Measurements from ENCODE around the gene TRAPPC2.

The TRAPPC2 gene

DNA sequence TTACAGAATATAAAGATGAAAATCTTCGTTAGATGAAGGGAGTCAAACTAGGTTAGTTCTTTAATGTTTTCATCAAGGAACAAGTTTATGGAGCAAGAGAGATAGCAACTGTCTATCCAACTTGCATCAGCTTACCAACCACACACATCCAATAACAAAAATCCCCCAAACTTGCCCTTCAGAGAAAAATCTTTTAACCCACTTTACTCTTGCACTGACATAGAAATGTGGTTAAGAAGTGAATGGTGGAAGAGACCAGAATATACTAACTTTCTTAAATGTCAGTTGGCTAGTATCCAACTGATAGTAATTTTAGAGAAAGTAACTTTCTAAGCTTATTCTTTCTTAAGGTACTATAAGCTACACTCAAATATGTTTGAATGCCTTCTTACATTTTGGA is 47.2 kb downstream of the TRAPPC2 start:
- Histone ChIP-seq H3K9me3 (replicated peaks; ENCODE audit: insufficient read depth, low read length) (no peaks in the 10 kb centered on the region), H3K9ac (ENCODE audit: low read length) (no peak overlapping the region), H3K27me3 (replicated peaks; ENCODE audit: insufficient read depth, low read length) (no peaks in the 10 kb centered on the region), H3K4me1 (ENCODE audit: low read length) (peaks cover 6% of the 10 kb centered on the region; the same call in 1 of the 2 replicates), H3K36me3 (replicated peaks; ENCODE audit: insufficient read depth, low read length) (no peaks in the 10 kb centered on the region), H2AFZ (ENCODE audit: low read length) (no peak overlapping the region), H3K9me2 (replicated peaks; ENCODE audit: insufficient read depth, low read length) (no peaks in the 10 kb centered on the region), H3K4me3 (ENCODE audit: low read length) (no peak overlapping the region), H3F3A (ENCODE audit: insufficient read depth, low read length) (no peaks in the 10 kb centered on the region), H3K4me2 (ENCODE audit: low read depth, low read length) (no peak overlapping the region), H3K27ac (ENCODE audit: low read length) (no peak overlapping the region), H4K20me1 (ENCODE audit: insufficient read depth, low read length) (no peaks in the 10 kb centered on the region), H3K79me2 (ENCODE audit: low read length) (peaks cover 32% of the 10 kb centered on the region)
- DNase-seq: no peak
- TF ChIP-seq, protein P1, sequence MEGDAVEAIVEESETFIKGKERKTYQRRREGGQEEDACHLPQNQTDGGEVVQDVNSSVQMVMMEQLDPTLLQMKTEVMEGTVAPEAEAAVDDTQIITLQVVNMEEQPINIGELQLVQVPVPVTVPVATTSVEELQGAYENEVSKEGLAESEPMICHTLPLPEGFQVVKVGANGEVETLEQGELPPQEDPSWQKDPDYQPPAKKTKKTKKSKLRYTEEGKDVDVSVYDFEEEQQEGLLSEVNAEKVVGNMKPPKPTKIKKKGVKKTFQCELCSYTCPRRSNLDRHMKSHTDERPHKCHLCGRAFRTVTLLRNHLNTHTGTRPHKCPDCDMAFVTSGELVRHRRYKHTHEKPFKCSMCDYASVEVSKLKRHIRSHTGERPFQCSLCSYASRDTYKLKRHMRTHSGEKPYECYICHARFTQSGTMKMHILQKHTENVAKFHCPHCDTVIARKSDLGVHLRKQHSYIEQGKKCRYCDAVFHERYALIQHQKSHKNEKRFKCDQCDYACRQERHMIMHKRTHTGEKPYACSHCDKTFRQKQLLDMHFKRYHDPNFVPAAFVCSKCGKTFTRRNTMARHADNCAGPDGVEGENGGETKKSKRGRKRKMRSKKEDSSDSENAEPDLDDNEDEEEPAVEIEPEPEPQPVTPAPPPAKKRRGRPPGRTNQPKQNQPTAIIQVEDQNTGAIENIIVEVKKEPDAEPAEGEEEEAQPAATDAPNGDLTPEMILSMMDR (IDR thresholded peaks at IDR 0.05; ENCODE audit: low read length): no peak
- TF ChIP-seq EZH2phosphoT487 (IDR thresholded peaks at IDR 0.05; ENCODE audit: low read length) (no peak), EZH2 (optimal IDR thresholded peaks at IDR 0.05; ENCODE audit: low read depth, low read length) (no peak)

DNA sequence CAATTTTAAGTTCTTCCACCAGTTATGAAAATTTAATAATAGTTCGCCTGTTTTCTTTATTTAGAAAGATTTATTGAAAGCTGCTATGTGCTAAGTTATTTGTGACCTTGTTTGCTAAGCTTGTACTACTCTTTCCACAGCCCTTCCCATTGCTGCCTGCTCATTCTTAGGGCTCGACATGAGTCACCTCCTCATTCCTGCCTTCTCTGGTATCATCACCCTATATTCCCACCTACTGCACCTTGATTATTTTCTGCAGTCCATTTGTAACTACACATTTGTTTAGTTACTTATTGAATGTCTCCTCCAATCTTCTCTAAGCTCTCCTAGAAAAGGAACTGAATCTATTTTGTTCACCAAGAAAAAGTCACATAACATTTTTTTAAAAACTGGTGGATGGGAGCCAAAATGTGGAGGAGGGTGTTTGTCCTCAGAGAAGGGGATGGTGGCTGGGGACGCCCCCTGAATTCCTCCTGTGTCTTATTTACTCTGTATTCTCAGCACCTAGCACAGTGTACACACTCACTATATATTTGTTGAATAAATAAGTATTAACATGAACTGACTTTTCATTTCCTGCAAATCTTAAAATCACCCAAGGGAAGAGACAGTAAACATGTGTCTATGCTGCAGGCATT is 49.2 kb downstream of the TRAPPC2 start:
- no peaks in the 10 kb centered on the region for H3F3A ChIP-seq (ENCODE audit: insufficient read depth, low read length)
- H3K27ac ChIP-seq (ENCODE audit: low read length): no peak overlapping the region
- no peak overlapping the region for H2AFZ ChIP-seq (ENCODE audit: low read length)
- no peaks in the 10 kb centered on the region for H3K9me3 ChIP-seq (replicated peaks; ENCODE audit: insufficient read depth, low read length)
- H3K9ac ChIP-seq (ENCODE audit: low read length): no peak overlapping the region
- H3K4me3 ChIP-seq (ENCODE audit: low read length): no peak overlapping the region
- no peaks in the 10 kb centered on the region for H4K20me1 ChIP-seq (ENCODE audit: insufficient read depth, low read length)
- H3K79me2 ChIP-seq (ENCODE audit: low read length): peaks cover 13% of the 10 kb centered on the region
- H3K4me1 ChIP-seq (ENCODE audit: low read length): peaks cover 6% of the 10 kb centered on the region; the same call in 1 of the 2 replicates
- H3K36me3 ChIP-seq (replicated peaks; ENCODE audit: insufficient read depth, low read length): no peaks in the 10 kb centered on the region
- TF ChIP-seq EZH2 (optimal IDR thresholded peaks at IDR 0.05; ENCODE audit: low read depth, low read length) (no peak), EZH2phosphoT487 (IDR thresholded peaks at IDR 0.05; ENCODE audit: low read length) (no peak)
- TF ChIP-seq, protein P1 (IDR thresholded peaks at IDR 0.05; ENCODE audit: low read length): no peak
- no peak overlapping the region for H3K4me2 ChIP-seq (ENCODE audit: low read depth, low read length)
- H3K27me3 ChIP-seq (replicated peaks; ENCODE audit: insufficient read depth, low read length): no peaks in the 10 kb centered on the region
- no peaks in the 10 kb centered on the region for H3K9me2 ChIP-seq (replicated peaks; ENCODE audit: insufficient read depth, low read length)
- no peak for DNase-seq

- no peak for DNase-seq
- Histone ChIP-seq H3K9me2 (replicated peaks; ENCODE audit: insufficient read depth, low read length) (no peaks in the 10 kb centered on the region), H2AFZ (ENCODE audit: low read length) (no peak overlapping the region), H3K4me2 (ENCODE audit: low read depth, low read length) (no peak overlapping the region), H3K9me3 (replicated peaks; ENCODE audit: insufficient read depth, low read length) (no peaks in the 10 kb centered on the region), H4K20me1 (ENCODE audit: insufficient read depth, low read length) (no peaks in the 10 kb centered on the region), H3K4me3 (ENCODE audit: low read length) (no peak overlapping the region), H3K27ac (ENCODE audit: low read length) (no peak overlapping the region), H3K27me3 (replicated peaks; ENCODE audit: insufficient read depth, low read length) (no peaks in the 10 kb centered on the region), H3F3A (ENCODE audit: insufficient read depth, low read length) (no peaks in the 10 kb centered on the region), H3K36me3 (replicated peaks; ENCODE audit: insufficient read depth, low read length) (no peaks in the 10 kb centered on the region), H3K79me2 (ENCODE audit: low read length) (peaks cover 5% of the 10 kb centered on the region), H3K4me1 (ENCODE audit: low read length) (peaks cover 6% of the 10 kb centered on the region; the same call in 1 of the 2 replicates), H3K9ac (ENCODE audit: low read length) (no peak overlapping the region)
- TF ChIP-seq EZH2 (optimal IDR thresholded peaks at IDR 0.05; ENCODE audit: low read depth, low read length): no peak
- TF ChIP-seq, protein P1 (IDR thresholded peaks at IDR 0.05; ENCODE audit: low read length): no peak
- no peak for TF ChIP-seq EZH2phosphoT487 (IDR thresholded peaks at IDR 0.05; ENCODE audit: low read length)
Measured at GRCh38 chrX:13684361-13684760, 50.1 kb downstream of the TRAPPC2 start.
